Inflammatory macrophage (primary cell): ENCODE measurements around the gene KCNN3.
"Not testable (repeated sequence)": the region's sequence is repeated elsewhere in the genome, so short reads cannot be mapped to it uniquely, and the experiment has no call there.

Experiments used
- DNase-seq, 2 donors: peaks; one replicate each; pipeline ENCODE4 v3.0.0-alpha.2; 2020 to 2022
- total RNA-seq, 18 experiments: gene quantifications; one replicate each; lab custom pipeline; 2026; ENCODE audit warnings: mixed read lengths in 6 of 18, inconsistent platforms in 2 of 18; lab: John Stamatoyannopoulos, UW

KCNN3 gene
- total RNA-seq, result 0 to 0.49 (median 0.12) reads per million in 18 experiments

DNA sequence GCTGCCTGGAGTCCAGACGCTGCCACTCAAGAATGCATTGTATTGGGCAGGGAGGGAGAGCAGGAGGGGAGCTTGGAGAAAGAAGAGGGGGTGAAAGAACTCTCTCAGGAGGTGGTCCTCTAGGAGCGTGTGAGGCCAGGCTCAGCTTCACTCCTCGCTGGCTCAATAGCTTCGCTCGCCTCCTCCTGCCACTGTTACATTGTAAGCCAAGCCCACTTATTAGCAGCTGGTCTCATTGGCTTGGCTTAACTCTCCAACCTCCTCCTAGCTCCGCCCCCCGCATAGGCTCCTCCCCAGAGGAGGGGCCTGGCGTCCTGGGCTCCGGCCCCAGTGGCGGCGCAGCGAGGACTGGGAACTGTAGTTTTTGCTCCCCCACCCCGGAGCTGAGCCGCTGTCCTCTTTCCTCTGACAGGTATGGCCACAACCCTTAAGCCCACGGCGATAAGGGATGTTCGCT lies at the start of gene KCNN3:
Gene KCNN3 (minus strand): TSS at position 167 of the 457 bp plus-strand sequence. CDS start 317 bp downstream, outside the sequence.
- DNase-seq, result peak; percentile 85 to 90

DNA sequence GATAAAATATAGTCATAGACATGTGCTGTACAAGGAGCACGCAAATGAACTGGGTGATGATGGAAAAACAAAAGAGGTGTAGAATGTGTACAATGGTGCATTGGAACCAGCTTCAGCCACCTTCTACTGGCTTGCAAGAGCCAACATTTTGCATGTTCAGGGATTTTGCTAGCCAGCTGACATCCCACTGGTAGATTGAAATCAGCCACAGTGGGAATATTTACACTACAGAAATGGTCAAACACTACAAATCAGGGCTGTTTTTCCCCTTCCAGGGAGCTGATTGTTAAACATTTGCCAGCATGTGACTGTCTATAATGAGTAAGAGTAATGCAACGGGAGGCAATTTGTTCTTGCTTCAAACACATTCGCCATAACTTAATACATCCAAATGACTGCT lies 43.2 kb upstream of the KCNN3 start:
- DNase-seq, result no peak

DNA sequence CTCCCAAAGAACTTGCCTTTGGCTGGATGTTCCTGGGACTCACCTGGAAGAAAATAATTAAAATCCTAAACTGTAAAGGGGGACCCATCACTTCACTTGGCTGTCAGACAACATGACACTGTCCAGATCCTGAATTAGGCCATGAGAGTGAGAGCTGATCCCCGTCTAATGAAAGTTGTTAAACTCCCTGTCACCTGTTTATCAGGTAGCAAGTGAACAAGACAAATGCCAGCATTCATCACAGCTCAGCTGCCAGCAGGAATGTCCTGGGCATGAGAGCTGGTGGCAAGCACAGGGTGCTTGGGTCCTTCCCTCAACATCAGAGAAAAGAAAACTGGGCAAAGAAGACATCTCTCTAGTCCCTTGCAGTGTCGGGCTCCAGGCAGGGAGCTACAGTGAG lies 42.7 kb upstream of the KCNN3 start:
- no peak for DNase-seq

DNA sequence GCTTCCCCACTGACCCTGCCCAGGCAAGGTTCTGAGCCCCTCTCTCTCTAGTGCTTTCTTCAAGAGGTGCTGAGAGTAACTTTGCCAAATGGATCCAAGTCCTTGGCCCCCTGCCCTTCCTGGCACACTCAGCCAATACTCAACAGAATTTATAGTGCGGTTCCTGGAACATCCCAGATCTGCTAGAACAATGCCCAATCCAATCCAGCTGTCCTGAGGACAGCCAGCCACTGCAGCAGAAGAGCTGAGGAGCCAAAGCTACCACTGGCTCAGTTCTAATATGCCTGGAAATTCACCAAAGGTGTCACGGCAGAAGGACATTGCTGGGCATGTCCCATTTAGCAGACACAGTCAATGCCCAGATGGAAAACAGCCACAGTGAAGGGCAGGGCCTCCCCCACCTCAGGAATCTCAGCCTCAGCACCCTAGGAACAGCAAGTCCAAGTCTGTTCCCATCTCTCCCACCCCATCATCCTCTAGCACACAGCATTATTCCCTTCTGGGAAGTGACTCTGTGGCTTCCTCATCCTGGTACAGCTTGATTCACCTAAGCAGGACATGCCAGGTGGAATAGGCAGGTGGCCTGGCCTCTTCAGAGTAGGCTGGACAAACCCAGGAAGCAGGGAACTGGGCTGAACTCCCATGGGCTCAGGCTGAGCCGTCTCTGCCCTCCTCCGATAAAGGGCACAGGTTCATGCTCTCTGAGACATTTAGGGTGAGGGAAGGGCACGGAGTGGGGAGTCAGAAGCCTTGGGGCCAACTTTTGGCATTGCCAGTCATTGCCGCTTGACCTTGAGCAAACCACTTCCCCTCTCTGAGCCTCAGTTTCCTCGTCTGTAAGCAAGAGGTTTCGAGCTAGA lies 41.8 kb upstream of the KCNN3 start:
- no peak for DNase-seq

DNA sequence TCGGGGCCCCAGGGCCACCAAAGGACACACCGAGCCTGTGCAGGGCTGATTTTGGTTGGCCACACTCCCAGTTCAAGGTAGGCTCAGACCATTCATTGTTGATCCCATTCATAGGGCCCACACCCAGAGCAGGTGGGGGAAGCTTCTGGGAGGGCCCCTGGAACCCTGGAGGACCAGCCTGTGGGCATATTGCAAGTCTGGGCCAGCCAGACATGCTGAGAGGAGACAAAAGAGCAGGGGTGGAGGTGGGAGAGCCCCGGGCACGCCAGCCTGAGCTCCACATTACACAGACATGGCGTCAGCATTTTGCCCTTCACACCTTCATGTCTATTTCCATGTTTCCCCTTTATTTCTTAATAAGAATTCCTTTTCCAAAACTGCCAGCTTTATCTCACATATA lies 40.8 kb upstream of the KCNN3 start:
- DNase-seq, result no peak

DNA sequence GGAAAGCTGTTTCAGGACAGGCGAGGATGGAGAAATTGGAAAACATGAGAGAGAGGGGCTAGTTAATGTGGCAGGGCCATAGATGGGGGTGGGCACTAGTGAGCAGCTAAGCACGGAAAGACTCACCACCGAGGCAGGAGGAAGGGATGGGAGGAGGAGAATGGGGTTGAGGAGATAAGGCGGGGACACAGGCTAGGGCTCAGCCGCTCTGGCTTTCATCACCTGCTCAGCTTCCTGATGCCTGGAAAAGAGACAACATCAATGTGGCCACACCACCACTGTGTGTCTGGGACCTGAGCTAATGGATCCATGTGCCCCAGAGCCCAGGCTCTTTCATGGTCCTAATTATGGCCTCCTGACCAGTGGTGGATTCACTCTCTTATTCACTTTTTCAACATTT lies 38.9 kb upstream of the KCNN3 start:
- DNase-seq, result no peak

DNA sequence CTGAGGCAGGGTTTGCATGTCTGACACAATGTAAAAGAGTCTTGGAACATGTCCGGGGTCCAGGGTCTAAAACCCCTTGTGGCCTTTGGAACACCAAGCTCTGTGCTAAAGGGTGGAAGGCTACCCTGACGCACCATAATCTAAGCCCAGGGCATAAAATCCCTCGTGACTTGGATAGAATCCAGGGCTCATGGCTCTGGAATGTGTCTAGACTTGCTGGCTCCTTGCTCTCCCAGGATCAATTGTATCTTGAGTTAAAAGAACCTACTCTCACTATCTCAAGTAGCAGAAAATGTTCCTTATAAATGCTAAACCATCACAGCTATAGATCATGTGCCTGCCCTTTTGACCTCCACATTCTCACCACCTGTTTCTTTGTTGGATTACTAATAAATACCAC lies 38.0 kb upstream of the KCNN3 start:
- not testable (repeated sequence) for DNase-seq

DNA sequence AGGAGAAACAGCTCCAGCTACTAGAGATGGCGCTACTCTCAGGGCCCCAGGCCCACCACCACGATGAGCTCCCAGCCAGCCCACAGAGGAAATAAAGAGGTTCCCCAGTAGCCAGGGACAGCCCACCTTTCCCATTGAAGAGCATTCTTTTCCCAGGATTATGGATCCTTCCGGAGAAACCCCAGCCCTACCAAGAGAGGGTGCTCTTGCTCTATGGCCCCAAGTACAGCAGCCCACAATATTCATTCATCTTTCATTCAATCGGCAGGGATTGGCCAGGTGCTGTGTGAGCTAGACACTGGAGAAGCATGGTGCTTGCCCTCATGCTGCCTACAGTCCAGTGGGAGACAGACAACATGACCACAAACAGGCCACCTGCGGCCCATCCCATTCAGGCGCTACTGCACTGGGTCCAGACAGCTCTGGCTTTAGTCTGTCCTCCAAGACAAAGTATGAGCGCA lies 36.6 kb upstream of the KCNN3 start:
- DNase-seq, result peak in 1 of 2 donors; percentile 19

DNA sequence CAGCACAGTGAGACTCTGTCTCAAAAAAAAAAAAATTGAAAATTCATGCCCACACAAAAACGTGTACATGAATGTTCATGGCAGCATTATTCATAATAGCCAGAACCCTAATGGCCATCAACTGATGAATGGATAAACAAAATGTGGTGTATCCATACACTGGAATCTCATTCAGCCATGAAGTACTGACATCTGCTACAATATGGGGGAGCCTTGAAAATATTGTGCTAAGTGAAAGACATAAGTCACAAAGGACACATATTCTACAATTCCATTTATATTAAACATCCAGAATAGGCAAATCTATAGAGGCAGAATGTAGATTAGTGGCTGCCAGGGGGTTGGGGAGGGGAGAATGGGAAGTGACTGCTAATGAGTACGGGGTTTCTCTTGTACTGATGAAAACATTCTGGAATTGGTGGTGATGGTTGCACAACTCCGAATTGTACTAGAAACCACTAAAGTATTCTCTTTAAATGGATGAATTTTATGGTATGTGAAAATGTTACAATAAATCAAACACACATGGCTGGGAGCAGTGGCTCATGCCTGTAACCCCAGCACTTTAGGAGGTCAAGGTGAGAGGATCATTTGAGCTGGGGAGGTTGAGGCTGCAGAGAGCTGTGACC lies 33.0 kb upstream of the KCNN3 start:
- no peak for DNase-seq

DNA sequence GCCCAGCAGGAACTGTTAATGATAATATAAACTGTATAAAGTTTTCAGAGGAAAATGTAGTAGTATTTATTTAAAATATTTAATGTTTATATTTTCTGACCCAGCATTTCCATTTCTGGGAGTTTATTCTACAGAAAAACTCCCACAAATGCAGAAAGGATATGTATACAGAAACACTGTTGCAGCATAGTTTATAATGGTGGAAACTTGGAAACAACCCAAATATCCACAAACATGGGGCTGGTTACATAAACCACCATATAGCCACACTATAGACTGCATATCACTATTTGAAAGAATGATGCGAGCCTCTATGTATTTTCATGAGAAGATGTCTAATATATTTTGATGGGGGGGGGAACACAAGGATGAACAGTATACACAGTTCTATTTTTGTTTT lies 31.5 kb upstream of the KCNN3 start:
- DNase-seq, result no peak

DNA sequence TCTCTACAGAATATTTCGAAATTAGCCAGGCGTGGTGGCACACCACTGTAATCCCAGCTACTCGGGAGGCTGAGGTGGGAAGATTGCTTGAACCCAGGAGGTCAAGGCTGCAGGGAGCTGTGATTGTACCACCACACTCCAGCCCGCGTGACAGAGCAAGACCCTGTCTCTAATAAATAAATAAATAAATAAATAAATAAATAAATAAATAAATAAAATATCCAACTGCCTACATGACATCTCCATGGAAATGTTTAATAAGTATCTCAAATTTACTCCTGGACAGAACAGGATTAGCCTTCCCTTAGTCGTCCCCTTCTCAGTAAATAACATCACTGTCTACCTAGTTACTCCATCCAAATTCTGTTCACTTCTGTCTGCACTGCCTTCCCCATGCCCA lies 29.0 kb upstream of the KCNN3 start:
- no peak for DNase-seq

DNA sequence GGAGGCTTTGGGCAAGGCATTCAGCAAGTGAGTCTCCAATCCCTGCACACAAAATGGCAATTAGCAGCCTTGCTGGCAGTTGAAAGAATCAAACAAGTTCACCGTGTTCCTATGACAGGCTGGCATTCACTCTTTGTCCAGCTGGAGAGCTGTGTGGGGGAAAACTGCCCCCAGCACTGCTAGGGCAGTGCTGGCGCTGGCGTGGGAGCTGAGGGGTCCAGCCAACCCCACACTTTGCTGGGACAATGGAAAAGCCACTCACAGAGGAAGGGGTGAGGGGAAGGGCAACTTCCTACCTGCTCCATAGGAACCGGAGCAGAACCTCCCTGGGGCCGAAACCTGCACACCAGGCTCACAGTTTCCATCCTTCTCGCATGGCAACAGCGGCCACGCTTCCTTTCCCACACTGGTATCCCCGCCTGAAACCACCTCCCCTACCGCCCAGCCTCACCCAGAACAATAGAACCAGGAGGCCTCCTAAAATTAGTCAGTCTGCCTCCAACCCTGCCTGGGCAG lies 26.7 kb upstream of the KCNN3 start:
- DNase-seq, result no peak

DNA sequence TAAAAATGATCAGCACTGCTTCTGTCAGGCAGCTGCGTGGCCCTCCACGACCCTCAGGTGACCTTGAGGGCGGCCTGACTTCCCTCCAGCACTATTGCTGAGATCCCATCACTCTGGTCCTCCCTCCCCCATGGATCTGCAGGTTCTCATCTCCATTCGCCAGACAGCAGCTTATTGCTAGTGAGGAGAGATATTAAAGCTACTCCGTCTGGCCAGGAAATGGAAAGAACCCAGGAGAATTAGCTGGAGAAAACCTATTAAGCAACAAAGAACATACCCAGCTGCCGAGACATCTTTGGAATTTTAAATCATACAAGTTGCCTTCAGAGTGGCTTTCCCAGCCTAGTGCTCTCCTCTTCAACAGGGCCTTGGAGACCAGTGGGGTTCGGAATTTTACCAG lies 25.7 kb upstream of the KCNN3 start:
- no peak for DNase-seq

DNA sequence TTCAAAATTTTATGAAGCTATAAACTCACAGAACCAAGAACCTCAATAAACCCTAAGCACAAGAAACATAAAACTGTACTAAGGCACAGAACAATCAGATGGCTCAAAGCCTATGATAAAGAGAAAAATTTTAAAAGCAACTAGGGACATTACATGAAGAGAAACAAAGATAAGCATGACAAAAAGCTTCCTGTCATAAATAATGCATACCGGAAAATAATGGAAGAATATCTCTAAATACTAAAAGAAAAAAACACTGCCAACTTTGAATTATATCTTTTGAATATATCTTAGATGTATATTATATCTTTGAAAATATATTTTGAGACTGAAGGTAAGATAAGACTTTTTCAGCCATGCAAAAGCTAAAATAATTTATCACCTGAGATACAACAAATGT lies 21.4 kb upstream of the KCNN3 start:
- no peak for DNase-seq

DNA sequence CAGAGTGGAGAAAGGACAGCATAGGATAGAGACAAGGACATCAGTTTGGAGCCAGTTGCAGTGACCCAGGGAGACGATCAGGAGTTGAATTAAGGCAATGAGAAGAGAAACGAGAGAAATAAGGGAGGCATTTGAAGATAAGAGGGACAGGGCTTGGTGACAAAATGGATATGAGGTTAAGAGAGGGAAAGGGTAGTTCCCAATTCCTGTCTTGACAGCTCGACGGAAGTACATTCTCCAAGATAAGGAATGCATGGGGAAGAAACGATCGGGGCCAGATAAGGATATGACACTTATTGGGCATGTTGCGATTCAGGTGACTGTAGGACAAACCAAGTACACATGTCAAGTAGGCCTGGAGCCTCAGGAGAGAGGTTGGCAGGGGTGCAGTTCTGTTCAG lies 18.7 kb upstream of the KCNN3 start:
- DNase-seq, result no peak

DNA sequence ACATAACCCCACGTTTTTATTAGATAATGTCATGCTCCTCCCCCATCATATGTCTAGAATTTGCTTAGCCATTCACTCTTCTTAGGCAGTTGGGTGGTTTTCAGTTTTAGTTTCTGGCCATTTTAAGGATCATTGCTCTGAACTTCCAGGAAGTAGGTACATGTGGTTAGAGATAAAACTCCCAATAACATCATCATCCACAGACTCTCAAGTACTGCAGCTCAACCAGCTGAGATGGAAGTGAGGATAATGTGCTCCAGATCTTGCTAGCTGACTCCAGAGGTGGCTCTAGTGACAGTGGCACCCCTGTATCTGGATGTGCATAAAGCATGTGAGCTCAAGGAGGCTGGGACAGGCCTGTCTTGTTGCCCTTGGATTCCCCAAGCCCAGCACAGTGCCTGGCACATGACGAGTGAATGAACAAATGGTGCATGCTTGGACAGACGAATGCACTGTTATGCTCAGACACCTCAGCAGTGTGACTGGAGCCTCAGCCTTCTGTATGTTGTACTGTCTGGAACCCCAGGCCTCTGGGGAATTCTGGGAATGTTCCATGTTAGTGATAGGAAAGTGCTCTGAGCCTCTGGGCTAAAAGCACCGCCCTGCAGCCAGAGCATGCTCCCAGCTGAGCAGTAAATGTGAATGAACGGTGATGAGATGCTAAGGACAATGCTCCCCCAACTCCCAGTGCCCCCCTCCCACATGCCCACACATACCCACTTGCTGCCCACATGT lies 16.4 kb upstream of the KCNN3 start:
- DNase-seq, result no peak

DNA sequence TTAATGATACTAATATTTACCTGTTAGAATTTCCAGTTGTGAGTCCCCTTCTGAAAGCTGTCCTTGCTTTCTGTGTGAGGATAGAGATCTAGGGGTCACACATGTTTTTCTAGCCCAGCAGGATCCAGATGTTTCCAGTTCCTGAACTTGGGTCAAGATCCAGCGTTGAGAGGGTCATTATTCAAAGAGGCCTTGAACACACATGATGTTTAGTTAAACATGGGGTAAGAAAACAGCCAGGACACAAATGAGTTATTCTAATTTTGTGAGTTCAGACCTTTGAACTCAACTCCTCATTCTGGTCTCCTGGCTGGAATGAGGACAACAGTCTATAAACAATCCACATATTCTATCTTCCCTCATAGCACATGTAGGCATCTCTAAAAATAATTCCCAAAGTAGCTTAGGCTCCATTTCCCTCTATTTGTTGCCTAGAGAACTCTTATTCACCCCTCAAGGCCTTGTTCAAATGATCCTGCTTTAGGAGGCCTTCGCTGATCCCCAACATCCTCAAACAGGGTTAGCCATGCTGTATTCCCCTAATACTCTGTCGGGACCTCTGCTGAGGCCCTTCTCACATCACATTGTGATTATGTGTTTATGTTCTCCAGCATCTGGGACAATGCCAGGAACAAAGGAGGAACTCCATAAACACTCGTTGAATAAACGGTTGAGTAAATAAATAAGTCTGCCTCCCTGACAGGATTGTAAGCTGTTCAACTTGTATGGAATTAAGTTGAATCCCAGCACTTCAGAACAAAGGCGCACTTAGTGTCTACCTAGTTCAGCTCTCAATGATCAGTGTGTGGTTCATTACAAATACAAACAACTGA lies 15.0 kb upstream of the KCNN3 start:
- DNase-seq, result no peak

DNA sequence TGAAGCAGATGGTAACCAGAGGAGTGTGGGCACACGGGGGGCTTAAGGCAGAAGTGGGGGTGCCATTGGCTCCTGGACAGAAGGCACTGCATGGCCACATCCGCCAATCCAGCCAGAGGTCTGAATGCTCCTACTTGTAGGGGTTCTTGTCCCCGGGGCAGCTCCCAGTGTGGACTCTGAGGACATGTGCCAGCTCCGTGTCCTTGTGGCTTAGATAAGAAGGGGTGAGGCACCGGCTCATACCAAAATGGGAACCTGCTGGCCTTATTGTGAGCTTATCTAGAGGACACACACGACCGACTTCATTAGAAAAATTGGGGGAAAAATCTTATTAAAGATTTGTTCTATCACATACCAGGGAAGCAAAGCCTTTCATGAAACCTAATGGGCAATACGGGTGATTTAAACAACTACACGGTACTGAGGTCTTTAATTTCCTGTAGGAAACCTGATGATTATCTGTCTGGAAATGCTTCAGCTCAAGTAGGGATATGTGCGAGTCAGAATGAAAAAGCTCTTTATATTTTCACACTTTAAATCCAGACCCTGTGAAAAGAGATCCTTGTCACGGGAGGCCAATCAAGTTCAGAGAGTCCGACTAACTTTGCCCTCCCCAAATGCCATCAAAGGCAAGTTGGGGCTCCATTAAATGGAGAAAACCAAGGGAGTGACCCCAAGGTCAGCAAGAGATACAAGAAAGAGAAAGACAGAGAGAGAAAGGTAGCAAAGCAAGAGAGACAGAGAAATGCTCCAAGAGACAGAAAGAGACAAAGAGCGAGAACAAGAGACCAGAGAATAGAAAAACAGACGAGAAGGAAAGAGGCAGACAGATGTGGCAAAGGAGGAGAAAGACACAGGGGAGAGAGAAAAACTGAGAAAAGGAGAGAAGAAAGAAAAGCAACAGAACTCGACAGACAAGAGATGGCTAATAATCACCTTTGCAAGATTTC lies 14.1 kb upstream of the KCNN3 start:
- no peak for DNase-seq

DNA sequence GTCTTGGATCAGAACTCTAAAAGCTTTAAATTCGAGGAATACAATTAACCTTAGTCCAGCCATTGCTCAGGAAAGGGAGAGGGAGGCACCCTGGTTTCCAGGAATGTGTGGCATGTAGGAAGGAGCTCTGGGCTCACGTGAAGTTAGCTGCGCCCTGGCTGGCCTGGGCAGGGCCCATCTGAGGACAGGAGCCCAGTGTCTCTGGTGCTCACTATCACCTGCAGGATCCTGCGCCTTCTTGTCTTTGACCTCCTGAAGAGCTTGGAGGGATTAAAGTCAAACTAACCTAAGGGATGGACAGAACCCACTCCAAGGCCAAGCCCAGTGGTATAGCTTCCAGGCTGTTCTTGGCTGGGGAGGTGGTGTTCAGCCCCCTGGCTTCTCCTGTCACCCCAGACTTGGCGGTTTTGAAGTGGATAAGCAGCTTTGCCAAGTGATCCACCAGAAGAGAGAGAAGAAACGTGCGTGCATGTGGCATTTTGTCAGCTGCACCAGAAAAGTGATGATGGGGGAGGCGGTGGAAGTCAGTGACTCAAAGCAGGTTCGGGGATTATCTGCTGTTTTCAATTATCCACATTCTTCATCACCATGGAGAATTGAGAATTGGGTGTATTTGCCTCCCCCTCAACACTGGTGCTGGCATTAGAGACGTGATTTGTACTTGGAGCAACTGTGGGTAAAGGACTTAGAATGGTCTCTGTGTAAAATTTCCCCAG lies 11.9 kb upstream of the KCNN3 start:
- DNase-seq, result no peak

DNA sequence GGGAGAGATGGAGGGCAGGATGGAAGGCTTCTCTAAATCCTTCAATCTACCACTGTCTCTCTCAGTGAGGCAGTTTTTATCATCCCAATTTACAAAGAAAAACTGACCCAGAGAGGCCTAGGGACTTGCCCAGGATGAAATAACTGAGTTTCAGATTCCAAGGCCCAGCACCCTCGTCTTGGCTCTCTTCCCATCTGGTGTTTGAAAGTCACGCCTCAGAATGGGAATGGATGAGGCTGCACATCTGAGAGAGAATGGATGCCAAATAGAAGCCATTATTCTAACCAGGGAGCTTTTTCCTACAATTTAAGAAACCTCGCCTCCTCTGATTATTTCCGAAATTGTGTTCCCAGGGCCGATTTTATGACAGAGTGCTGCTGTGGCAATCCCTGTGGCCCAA lies 10.6 kb upstream of the KCNN3 start:
- DNase-seq, result no peak
